GM12878 (cell line): ENCODE data around the gene KIF23. TPM values are rescaled to one million over a fixed set of nuclear protein-coding genes. Genes with fewer than 3 reads are reported as not detected.

ENCODE experiments used
- ATAC-seq: fragments of 200-7000 bp; cut with Tn5 transposase; 3 replicates; pipeline ENCODE4 v1.9.1; 2020; ENCODE audit warnings: mild to moderate bottlenecking, moderate library complexity
- BruUV-seq: library from RNA; stranded (reverse); fragments of 400-500 nt; replicated peaks from 2 replicates; lab custom pipeline; 2021; lab: Mats Ljungman, UMichigan
- CTCF ChIA-PET: fragments of 300-600 bp; sonication (Branson Sonifier 250); formaldehyde crosslinking; extraction: SDS; loops from one replicate; lab custom pipeline; 2021; ENCODE audit warnings: inconsistent platforms; lab: Yijun Ruan, JAX
- POLR2A ChIA-PET: fragments of 350-600 bp; formaldehyde crosslinking; extraction: SDS; loops from one replicate; lab custom pipeline; 2021; ENCODE audit warnings: inconsistent platforms; lab: Charles Lee
- RAD21 ChIA-PET: fragments of 300-600 bp; sonication (Branson Sonifier 250); formaldehyde crosslinking; loops from one replicate; lab custom pipeline; 2023; ENCODE audit warnings: antibody characterized with exemption; ENCODE audit not compliant: unreplicated experiment; lab: Charles Lee
- SMC1A ChIA-PET: fragments of 300-600 bp; sonication (Branson Sonifier 250); formaldehyde crosslinking; loops from one replicate; lab custom pipeline; 2023; ENCODE audit not compliant: unreplicated experiment, uncharacterized antibody; lab: Charles Lee
- DNase-seq: peaks from one replicate; pipeline ENCODE4 v3.0.0-alpha.2; 2011; ENCODE audit warnings: low read depth, low spot score
- FAIRE-seq: peaks from 3 replicates; lab custom pipeline; 2011; peaks lifted over from hg19 to GRCh38; lab: Jason Lieb, UNC
- H2AFZ ChIP-seq: 2 replicates; pipeline ENCODE4 v1.6.0; 2011; ENCODE audit warnings: low read depth, low read length, control low read depth; ENCODE audit not compliant: control insufficient read depth
- H3K27ac ChIP-seq: 2 replicates; pipeline ENCODE4 v1.5.1; 2011; ENCODE audit warnings: control low read depth; ENCODE audit not compliant: control insufficient read depth, insufficient read depth
- H3K27me3 ChIP-seq, 2 experiments: replicated peaks in 1 of 2; 2 replicates each; pipeline versions ENCODE4 v1.6.0 to v1.6.1; 2011; ENCODE audit warnings: low read length in 1 of 2; ENCODE audit not compliant: control insufficient read depth in 2 of 2, insufficient read depth in 2 of 2
- H3K36me3 ChIP-seq, 2 experiments: 2 replicates each; pipeline ENCODE4 v1.5.1; 2011; ENCODE audit warnings: low read length in 1 of 2; ENCODE audit not compliant: control insufficient read depth in 2 of 2, insufficient read depth in 2 of 2
- H3K4me1 ChIP-seq: 2 replicates; pipeline ENCODE4 v1.6.1; 2011; ENCODE audit warnings: mild to moderate bottlenecking, low read length, moderate library complexity, mixed read lengths; ENCODE audit not compliant: control insufficient read depth, insufficient read depth
- H3K4me2 ChIP-seq: 2 replicates; pipeline ENCODE4 v1.6.0; 2011; ENCODE audit warnings: control low read depth; ENCODE audit not compliant: control insufficient read depth, insufficient read depth
- H3K4me3 ChIP-seq: fragments of 200-600 bp; sonication (generic); 2 replicates; pipeline ENCODE4 v1.5.1; 2016
- H3K79me2 ChIP-seq: 2 replicates; pipeline ENCODE4 v1.6.0; 2011; ENCODE audit warnings: low read length; ENCODE audit not compliant: control insufficient read depth, insufficient read depth
- H3K9ac ChIP-seq: 2 replicates; pipeline ENCODE4 v1.8.0; 2011; ENCODE audit warnings: low read length, control low read depth, mixed read lengths; ENCODE audit not compliant: control insufficient read depth, insufficient read depth
- H3K9me3 ChIP-seq: replicated peaks from 3 replicates; pipeline ENCODE4 v1.5.1; 2011; ENCODE audit warnings: mild to moderate bottlenecking, low read length; ENCODE audit not compliant: control insufficient read depth, insufficient read depth
- H4K20me1 ChIP-seq: 2 replicates; pipeline ENCODE4 v1.6.0; 2011; ENCODE audit not compliant: control insufficient read depth, insufficient read depth
- CREB1 ChIP-seq: IDR thresholded peaks from 2 replicates; pipeline ENCODE4 v1.6.1; 2012; ENCODE audit warnings: low read depth, mild to moderate bottlenecking, inconsistent platforms
- EED ChIP-seq: sonication (generic); IDR thresholded peaks from 2 replicates; pipeline ENCODE4 v1.6.1; 2016; ENCODE audit warnings: antibody characterized with exemption, low read depth
- NFIC ChIP-seq: IDR thresholded peaks from 2 replicates; pipeline ENCODE4 v1.6.1; 2012; ENCODE audit warnings: low read depth, mild to moderate bottlenecking, inconsistent platforms, low read length, moderate library complexity
- POLR2A ChIP-seq: IDR thresholded peaks from 2 replicates; pipeline ENCODE4 v1.6.1; 2011; ENCODE audit warnings: low read depth, mild to moderate bottlenecking, low read length
- POLR2AphosphoS5 ChIP-seq: IDR thresholded peaks from 2 replicates; pipeline ENCODE4 v1.6.1; 2011; ENCODE audit warnings: mild to moderate bottlenecking, low read length, inconsistent platforms
- SMAD5 ChIP-seq: IDR thresholded peaks from 2 replicates; pipeline ENCODE4 v1.6.1; 2016; ENCODE audit warnings: antibody characterized with exemption, low read depth
- ZSCAN29 ChIP-seq: fragments of 450-650 bp; IDR thresholded peaks from 2 replicates; pipeline ENCODE4 v1.6.1; 2017; ENCODE audit warnings: mild to moderate bottlenecking, moderate library complexity
- WGBS: methylation state at CpG from one replicate; pipeline ENCODE4 v1.1.6; 2016; ENCODE audit warnings: low lambda C conversion rate; ENCODE audit not compliant: insufficient replicate concordance, insufficient coverage; ENCODE audit errors: missing lambda C conversion rate; 5-methylcytosine and 5-hydroxymethylcytosine counted together
- in situ Hi-C: fragments of 300-500 bp; cut with MboI; formaldehyde crosslinking; loops from 9 replicates; pipeline ENCODE4 v1.14.3; 2018; ENCODE audit warnings: mixed read lengths
- intact Hi-C: fragments of 100-400 bp; cut with micrococcal nuclease; formaldehyde crosslinking; loops from one replicate; pipeline ENCODE4 v1.14.2; 2022; ENCODE audit not compliant: unreplicated experiment
- polyA plus RNA-seq, 11 experiments: library from polyadenylated mRNA; depleted of rRNA in 4 of 11; unstranded in 6 of 11; stranded (reverse) in 5 of 11; fragments of >200 nt; fragmentation: Nextera tagmentation in 4 of 11; fragmentation: Illumina TruSeq in 1 of 11; extraction: Ambion mirVana in 4 of 11; extraction: Trizol in 1 of 11; gene quantifications; 1 replicate in 1 of 11; 2 replicates in 10 of 11; pipeline versions ENCODE4 v1.2.1 to v1.2.3, GENCODE V29; 2011 to 2016; ENCODE audit warnings: inconsistent platforms in 2 of 11, missing spikeins in 2 of 11, low read depth in 1 of 11
- total RNA-seq, 4 experiments: library from RNA; depleted of rRNA in 3 of 4; stranded (reverse); fragments of >200 nt in 3 of 4; fragmentation: Illumina TruSeq in 1 of 4; extraction: Trizol in 1 of 4; gene quantifications; 2 replicates each; pipeline versions ENCODE4 v1.2.1 to v1.2.3, GENCODE V29; 2013 to 2021
- TF ChIP-seq, protein P1 (sequence below): IDR thresholded peaks from 2 replicates; pipeline ENCODE4 v1.6.1; 2012; ENCODE audit warnings: low read length, inconsistent platforms

KIF23 gene
- total and polyA plus RNA-seq, 10 of the 15 experiments (the other 5 are each of a cell fraction or from before 2014, with no cell fraction given) = 28.0 to 62.5 (median 46.6) TPM

DNA sequence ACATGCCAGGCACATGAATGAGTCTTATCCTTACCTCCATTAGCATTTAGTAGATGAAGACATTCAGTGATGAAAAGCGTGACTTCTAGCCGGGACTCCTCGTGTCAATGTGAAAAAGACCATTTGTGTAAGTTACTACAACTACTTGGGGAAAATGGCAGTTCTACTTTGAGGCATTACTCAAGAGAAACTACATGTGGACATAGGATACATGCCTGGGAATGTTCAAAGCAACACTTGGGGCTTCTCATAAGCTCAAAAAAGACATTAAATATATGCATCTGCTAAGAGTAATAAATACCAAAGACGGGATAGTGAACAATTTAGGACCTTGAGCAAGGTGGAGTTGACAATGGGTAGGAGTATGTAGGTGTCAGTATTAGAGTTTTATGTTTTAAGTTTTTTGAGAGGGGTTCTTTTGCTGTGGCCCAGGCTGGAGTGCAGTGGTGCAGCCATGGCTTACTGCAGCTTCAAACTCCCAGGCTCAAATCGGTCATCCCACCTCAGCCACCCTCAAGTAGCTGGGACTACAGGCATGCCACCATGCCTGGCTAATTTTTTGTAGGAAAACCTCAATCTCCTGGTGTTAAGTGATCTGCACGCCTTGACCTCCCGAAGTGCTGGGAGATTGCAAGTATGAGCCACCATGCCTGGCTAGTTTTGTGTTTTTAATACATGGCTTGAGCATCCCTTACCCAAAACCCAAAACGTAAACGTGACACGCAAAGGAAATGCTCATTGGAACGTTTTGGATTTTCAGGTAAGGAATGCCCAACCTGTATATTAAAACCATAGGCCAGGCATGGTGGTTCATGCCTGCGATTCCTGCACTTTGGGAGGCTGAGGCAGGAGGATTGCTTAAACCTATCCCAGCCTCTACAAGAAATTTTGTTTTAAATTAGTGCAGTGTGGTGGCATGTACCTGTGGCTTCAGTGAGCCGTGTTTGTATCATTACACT, 42.3 kb downstream of the KIF23 start:
- no peak for FAIRE-seq
- BruUV-seq = no TSS peak
- ChIA-PET RAD21 (no interaction called here), CTCF (interaction anchor here (0.8 to 1.9 kb wide), 3 partner anchors 9 to 62 kb away, joined by 3 to 5 read pairs (median 4); no protein-coding TSS in a partner anchor), POLR2A (interaction anchor here (1.1 kb wide), 2 partner anchors 8 to 11 kb away, joined by 3 to 4 read pairs; no protein-coding TSS in a partner anchor), SMC1A (interaction anchor here (1.3 to 2.3 kb wide), 2 partner anchors 11 to 23 kb away, joined by 3 to 10 read pairs; no protein-coding TSS in a partner anchor)
- H3K4me3 ChIP-seq = no peak overlapping the region
- H3K27ac ChIP-seq = no peak overlapping the region
- no peak overlapping the region for H2AFZ ChIP-seq
- H3K79me2 ChIP-seq = peaks cover 34% of the 10 kb centered on the region
- intact Hi-C loops = no loop called here
- H3K4me2 ChIP-seq = no peak overlapping the region
- no peak for DNase-seq
- H3K9ac ChIP-seq = no peak overlapping the region
- ATAC-seq = no peak
- peaks cover 6 to 14% of the 10 kb centered on the region in 2 experiments for H3K36me3 ChIP-seq
- H4K20me1 ChIP-seq = peaks cover 9% of the 10 kb centered on the region
- H3K9me3 ChIP-seq = no peaks in the 10 kb centered on the region
- 78% methylated on average over 13 of the region's 13 CpGs for WGBS
- in situ Hi-C loops = no loop called here
- peaks cover 2% of the 10 kb centered on the region; the same call in 1 of the 2 replicates for H3K4me1 ChIP-seq
- H3K27me3 ChIP-seq = no peaks in the 10 kb centered on the region
- TF ChIP-seq EED = no peak
- peak; percentile 60; the same call in 1 of the 2 replicates for TF ChIP-seq SMAD5
- TF ChIP-seq ZSCAN29 = no peak
- TF ChIP-seq, protein P1, sequence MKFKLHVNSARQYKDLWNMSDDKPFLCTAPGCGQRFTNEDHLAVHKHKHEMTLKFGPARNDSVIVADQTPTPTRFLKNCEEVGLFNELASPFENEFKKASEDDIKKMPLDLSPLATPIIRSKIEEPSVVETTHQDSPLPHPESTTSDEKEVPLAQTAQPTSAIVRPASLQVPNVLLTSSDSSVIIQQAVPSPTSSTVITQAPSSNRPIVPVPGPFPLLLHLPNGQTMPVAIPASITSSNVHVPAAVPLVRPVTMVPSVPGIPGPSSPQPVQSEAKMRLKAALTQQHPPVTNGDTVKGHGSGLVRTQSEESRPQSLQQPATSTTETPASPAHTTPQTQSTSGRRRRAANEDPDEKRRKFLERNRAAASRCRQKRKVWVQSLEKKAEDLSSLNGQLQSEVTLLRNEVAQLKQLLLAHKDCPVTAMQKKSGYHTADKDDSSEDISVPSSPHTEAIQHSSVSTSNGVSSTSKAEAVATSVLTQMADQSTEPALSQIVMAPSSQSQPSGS = peak; percentile 6; the same call in 1 of the 2 replicates
- TF ChIP-seq POLR2A = peak; percentile 7; the same call in 1 of the 2 replicates
- peak; percentile 72 for TF ChIP-seq POLR2AphosphoS5
- TF ChIP-seq CREB1 = peak; percentile 9; the same call in 1 of the 2 replicates
- no peak for TF ChIP-seq NFIC
